Activated CD4-positive, alpha-beta T cell treated with anti-CD3 and anti-CD28 coated beads, Interleukin-2, Interleukin-6, amounts not matched to agents 100 ng/mL and 50 ng/mL, durations not matched to agents 16 hours and 8 hours (primary cell): ENCODE results near the gene KEAP1.

Experiments
- DNase-seq: peaks from one replicate; pipeline ENCODE4 v3.0.0-alpha.2; 2020

The KEAP1 gene

GRCh38 chr19:10521461-10522171 is 18.5 kb upstream of the KEAP1 start:
- DNase-seq = no peak

- no peak for DNase-seq
Observed at GRCh38 chr19:10520652-10521318, 17.6 kb upstream of the KEAP1 start.

GRCh38 chr19:10519421-10519820 is 16.3 kb upstream of the KEAP1 start:
- no peak for DNase-seq

- DNase-seq = no peak
Observed at GRCh38 chr19:10518444-10519361, 15.5 kb upstream of the KEAP1 start.

- DNase-seq = no peak
Observed at GRCh38 chr19:10517760-10518443, 14.7 kb upstream of the KEAP1 start.

- no peak for DNase-seq
Observed at GRCh38 chr19:10517361-10517759, 14.2 kb upstream of the KEAP1 start, which contains the start of gene S1PR5. Gene S1PR5, minus strand, starts transcription at chr19:10517447. Its CDS starts 2,436 bp downstream, at chr19:10515011.

- no peak for DNase-seq
Observed at GRCh38 chr19:10516671-10517286, 13.6 kb upstream of the KEAP1 start.

GRCh38 chr19:10516064-10516385 is 12.9 kb upstream of the KEAP1 start:
- no peak for DNase-seq

GRCh38 chr19:10514211-10515145 is 11.3 kb upstream of the KEAP1 start:
- peak; percentile 39 for DNase-seq

- no peak for DNase-seq
Observed at GRCh38 chr19:10513223-10513622, 10.1 kb upstream of the KEAP1 start.

- peak; percentile 67 for DNase-seq
Observed at GRCh38 chr19:10510301-10510802, 7.2 kb upstream of the KEAP1 start.

GRCh38 chr19:10508707-10509106 is 5.6 kb upstream of the KEAP1 start:
- peak; percentile 37 for DNase-seq

- DNase-seq = no peak
Observed at GRCh38 chr19:10508036-10508435, 4.9 kb upstream of the KEAP1 start.

- peak; percentile 89 for DNase-seq
Observed at GRCh38 chr19:10505583-10506229, 2.5 kb upstream of the KEAP1 start.

GRCh38 chr19:10502524-10503001 is 593 bp downstream of the KEAP1 start:
- DNase-seq = peak; percentile 96

GRCh38 chr19:10501971-10502523 is 1.1 kb downstream of the KEAP1 start:
- DNase-seq = peak; percentile 61

- no peak for DNase-seq
Observed at GRCh38 chr19:10500247-10500592, 2.9 kb downstream of the KEAP1 start.

GRCh38 chr19:10499550-10500246 is 3.5 kb downstream of the KEAP1 start:
- no peak for DNase-seq

- no peak for DNase-seq
Observed at GRCh38 chr19:10497371-10497770, 5.8 kb downstream of the KEAP1 start.
